AG10803 (cell line): Measurements from ENCODE around the gene OVCA2.

Experiments used
- DNase-seq: peaks from one replicate; pipeline ENCODE4 v3.0.0; 2010; ENCODE audit warnings: low read depth
- H3K4me3 ChIP-seq: 2 replicates; pipeline ENCODE4 v1.5.1; 2011; ENCODE audit warnings: mild to moderate bottlenecking, low read length, control low read depth
- CTCF ChIP-seq: conservative IDR thresholded peaks from 2 replicates; pipeline ENCODE4 v1.5.1; 2011; ENCODE audit warnings: mild to moderate bottlenecking, low read length, control low read depth, inconsistent platforms

Gene OVCA2

GRCh38 chr17:2016494-2016893, 25.3 kb upstream of the OVCA2 start:
- H3K4me3 ChIP-seq, result no peak overlapping the region
- no peak for DNase-seq
- no peak for TF ChIP-seq CTCF

- H3K4me3 ChIP-seq, result no peak overlapping the region
- DNase-seq, result no peak
- TF ChIP-seq CTCF, result no peak
Measured at GRCh38 chr17:2017274-2017941, 24.4 kb upstream of the OVCA2 start.

GRCh38 chr17:2018716-2019510, 22.9 kb upstream of the OVCA2 start:
- no peak for DNase-seq

GRCh38 chr17:2019723-2020122, 22.1 kb upstream of the OVCA2 start:
- no peak for DNase-seq
- no peak overlapping the region for H3K4me3 ChIP-seq
- no peak for TF ChIP-seq CTCF

More at GRCh38 chr17:2018716-2019510, 22.9 kb upstream of the OVCA2 start:
- no peak overlapping the region for H3K4me3 ChIP-seq
- TF ChIP-seq CTCF, result no peak

- DNase-seq, result no peak
- TF ChIP-seq CTCF, result no peak
- H3K4me3 ChIP-seq, result no peak overlapping the region
Measured at GRCh38 chr17:2020721-2021120, 21.1 kb upstream of the OVCA2 start.

- no peak for DNase-seq
- no peak for TF ChIP-seq CTCF
- no peak overlapping the region for H3K4me3 ChIP-seq
Measured at GRCh38 chr17:2022647-2023240, 19.1 kb upstream of the OVCA2 start.
